Memory B cell (primary cell): ENCODE measurements around the gene ABCA12.

ENCODE experiments used
- ATAC-seq: fragments of 150-1000 bp; cut with Tn5 transposase; 2 replicates; pipeline ENCODE4 v1.10.0; 2021; ENCODE audit warnings: low read depth, mild to moderate bottlenecking, moderate library complexity
- DNase-seq, 2 donors: peaks; one replicate each; pipeline ENCODE4 v3.0.0; 2022; ENCODE audit warnings: low spot score in 2 of 2
- H3K27ac Mint-ChIP-seq: one replicate; pipeline ENCODE4 v1.8.0; 2022; ENCODE audit warnings: mild to moderate bottlenecking, moderate library complexity, mixed read lengths
- H3K27me3 Mint-ChIP-seq: one replicate; pipeline ENCODE4 v1.8.0; 2022; ENCODE audit warnings: mixed read lengths
- H3K36me3 Mint-ChIP-seq: one replicate; pipeline ENCODE4 v1.8.0; 2022; ENCODE audit warnings: mild to moderate bottlenecking, mixed read lengths
- H3K4me1 Mint-ChIP-seq: one replicate; pipeline ENCODE4 v1.8.0; 2022; ENCODE audit warnings: mixed read lengths
- H3K4me3 Mint-ChIP-seq: one replicate; pipeline ENCODE4 v1.8.0; 2022; ENCODE audit warnings: mild to moderate bottlenecking, moderate library complexity, mixed read lengths
- H3K9me3 Mint-ChIP-seq: one replicate; pipeline ENCODE4 v1.8.0; 2022; ENCODE audit warnings: mixed read lengths

Gene ABCA12

GRCh38 chr2:215010390-215010789, 128.0 kb downstream of the ABCA12 start:
- Mint-ChIP-seq H3K27me3 (peaks cover 3% of the 10 kb centered on the region), H3K36me3 (no peaks in the 10 kb centered on the region), H3K27ac (no peak overlapping the region), H3K4me3 (no peak overlapping the region), H3K4me1 (no peaks in the 10 kb centered on the region), H3K9me3 (no peaks in the 10 kb centered on the region)
- DNase-seq (no peak), ATAC-seq (no peak)

- H3K4me1 Mint-ChIP-seq: no peaks in the 10 kb centered on the region
- DNase-seq: no peak
- H3K27me3 Mint-ChIP-seq: no peaks in the 10 kb centered on the region
- no peaks in the 10 kb centered on the region for H3K36me3 Mint-ChIP-seq
- no peak overlapping the region for H3K4me3 Mint-ChIP-seq
- no peak for ATAC-seq
- H3K9me3 Mint-ChIP-seq: no peaks in the 10 kb centered on the region
- no peak overlapping the region for H3K27ac Mint-ChIP-seq
These were observed 135.4 kb downstream of the ABCA12 start for GRCh38 chr2:215003001-215003400.

- H3K4me3 Mint-ChIP-seq: no peak overlapping the region
- no peak for ATAC-seq
- H3K36me3 Mint-ChIP-seq: no peaks in the 10 kb centered on the region
- H3K27me3 Mint-ChIP-seq: no peaks in the 10 kb centered on the region
- no peaks in the 10 kb centered on the region for H3K9me3 Mint-ChIP-seq
- no peaks in the 10 kb centered on the region for H3K4me1 Mint-ChIP-seq
- no peak for DNase-seq
- H3K27ac Mint-ChIP-seq: no peak overlapping the region
These were observed 135.9 kb downstream of the ABCA12 start for GRCh38 chr2:215002500-215002899.

- H3K27me3 Mint-ChIP-seq: no peaks in the 10 kb centered on the region
- H3K27ac Mint-ChIP-seq: no peak overlapping the region
- H3K36me3 Mint-ChIP-seq: no peaks in the 10 kb centered on the region
- no peak for ATAC-seq
- no peak for DNase-seq
- H3K4me1 Mint-ChIP-seq: no peaks in the 10 kb centered on the region
- no peak overlapping the region for H3K4me3 Mint-ChIP-seq
- no peaks in the 10 kb centered on the region for H3K9me3 Mint-ChIP-seq
These were observed 137.7 kb downstream of the ABCA12 start for GRCh38 chr2:215000721-215001120.

GRCh38 chr2:214995926-214996670, 142.3 kb downstream of the ABCA12 start:
- H3K36me3 Mint-ChIP-seq: no peaks in the 10 kb centered on the region
- peaks cover 2% of the 10 kb centered on the region for H3K4me1 Mint-ChIP-seq
- H3K9me3 Mint-ChIP-seq: no peaks in the 10 kb centered on the region
- no peak overlapping the region for H3K4me3 Mint-ChIP-seq
- DNase-seq (no peak), ATAC-seq (no peak)
- no peaks in the 10 kb centered on the region for H3K27me3 Mint-ChIP-seq
- H3K27ac Mint-ChIP-seq: no peak overlapping the region

GRCh38 chr2:214995409-214995808, 143.0 kb downstream of the ABCA12 start:
- Mint-ChIP-seq H3K4me1 (peaks cover 2% of the 10 kb centered on the region), H3K9me3 (no peaks in the 10 kb centered on the region), H3K27me3 (no peaks in the 10 kb centered on the region), H3K27ac (no peak overlapping the region), H3K36me3 (no peaks in the 10 kb centered on the region), H3K4me3 (no peak overlapping the region)
- DNase-seq (no peak), ATAC-seq (no peak)

GRCh38 chr2:214992911-214993310, 145.5 kb downstream of the ABCA12 start:
- no peak for DNase-seq
- Mint-ChIP-seq H3K4me1 (peaks cover 2% of the 10 kb centered on the region), H3K27ac (no peak overlapping the region), H3K36me3 (no peaks in the 10 kb centered on the region), H3K27me3 (no peaks in the 10 kb centered on the region), H3K9me3 (no peaks in the 10 kb centered on the region), H3K4me3 (no peak overlapping the region)
- no peak for ATAC-seq

- ATAC-seq (no peak), DNase-seq (no peak)
- Mint-ChIP-seq H3K36me3 (no peaks in the 10 kb centered on the region), H3K9me3 (no peaks in the 10 kb centered on the region), H3K4me3 (no peak overlapping the region), H3K27me3 (peaks cover 4% of the 10 kb centered on the region), H3K27ac (no peak overlapping the region), H3K4me1 (no peaks in the 10 kb centered on the region)
These were observed 149.2 kb downstream of the ABCA12 start for GRCh38 chr2:214989187-214989586.

GRCh38 chr2:214987261-214987660, 151.2 kb downstream of the ABCA12 start:
- peaks cover 4% of the 10 kb centered on the region for H3K27me3 Mint-ChIP-seq
- no peak overlapping the region for H3K4me3 Mint-ChIP-seq
- DNase-seq (no peak), ATAC-seq (no peak)
- H3K36me3 Mint-ChIP-seq: no peaks in the 10 kb centered on the region
- H3K27ac Mint-ChIP-seq: no peak overlapping the region
- no peaks in the 10 kb centered on the region for H3K4me1 Mint-ChIP-seq
- H3K9me3 Mint-ChIP-seq: no peaks in the 10 kb centered on the region

GRCh38 chr2:214985619-214986018, 152.8 kb downstream of the ABCA12 start:
- ATAC-seq (no peak), DNase-seq (no peak)
- no peaks in the 10 kb centered on the region for H3K36me3 Mint-ChIP-seq
- H3K4me1 Mint-ChIP-seq: no peaks in the 10 kb centered on the region
- no peak overlapping the region for H3K4me3 Mint-ChIP-seq
- no peak overlapping the region for H3K27ac Mint-ChIP-seq
- H3K9me3 Mint-ChIP-seq: no peaks in the 10 kb centered on the region
- H3K27me3 Mint-ChIP-seq: peaks cover 4% of the 10 kb centered on the region

- Mint-ChIP-seq H3K36me3 (peaks cover 2% of the 10 kb centered on the region), H3K4me1 (no peaks in the 10 kb centered on the region), H3K27ac (no peak overlapping the region), H3K27me3 (no peaks in the 10 kb centered on the region), H3K4me3 (no peak overlapping the region), H3K9me3 (peaks cover 2% of the 10 kb centered on the region)
- ATAC-seq: no peak
- DNase-seq: no peak
These were observed 172.0 kb downstream of the ABCA12 start for GRCh38 chr2:214966420-214966819.

GRCh38 chr2:214960677-214961076, 177.7 kb downstream of the ABCA12 start:
- H3K4me1 Mint-ChIP-seq: no peaks in the 10 kb centered on the region
- no peak overlapping the region for H3K27ac Mint-ChIP-seq
- no peak for DNase-seq
- peaks cover 2% of the 10 kb centered on the region for H3K36me3 Mint-ChIP-seq
- no peak for ATAC-seq
- H3K27me3 Mint-ChIP-seq: peaks cover 3% of the 10 kb centered on the region
- H3K9me3 Mint-ChIP-seq: peaks cover 2% of the 10 kb centered on the region
- no peak overlapping the region for H3K4me3 Mint-ChIP-seq

- Mint-ChIP-seq H3K9me3 (no peaks in the 10 kb centered on the region), H3K4me3 (no peak overlapping the region), H3K27me3 (peaks cover 1% of the 10 kb centered on the region), H3K27ac (no peak overlapping the region), H3K36me3 (no peaks in the 10 kb centered on the region), H3K4me1 (no peaks in the 10 kb centered on the region)
- ATAC-seq (no peak), DNase-seq (no peak)
These were observed 191.5 kb downstream of the ABCA12 start for GRCh38 chr2:214946949-214947348.

- DNase-seq (no peak), ATAC-seq (no peak)
- no peaks in the 10 kb centered on the region for H3K9me3 Mint-ChIP-seq
- H3K27ac Mint-ChIP-seq: no peak overlapping the region
- no peaks in the 10 kb centered on the region for H3K36me3 Mint-ChIP-seq
- peaks cover 2% of the 10 kb centered on the region for H3K4me1 Mint-ChIP-seq
- no peak overlapping the region for H3K4me3 Mint-ChIP-seq
- no peaks in the 10 kb centered on the region for H3K27me3 Mint-ChIP-seq
These were observed 204.4 kb downstream of the ABCA12 start for GRCh38 chr2:214934006-214934405.

GRCh38 chr2:214904634-214905033, 233.8 kb downstream of the ABCA12 start:
- no peak for ATAC-seq
- H3K4me3 Mint-ChIP-seq: no peak overlapping the region
- H3K27ac Mint-ChIP-seq: no peak overlapping the region
- H3K27me3 Mint-ChIP-seq: peaks cover 4% of the 10 kb centered on the region
- H3K4me1 Mint-ChIP-seq: no peaks in the 10 kb centered on the region
- no peaks in the 10 kb centered on the region for H3K36me3 Mint-ChIP-seq
- no peaks in the 10 kb centered on the region for H3K9me3 Mint-ChIP-seq
- no peak for DNase-seq
